ENCODE data around the gene SIAE. TPM values are rescaled to one million over a fixed set of nuclear protein-coding genes. Genes with fewer than 3 reads are reported as not detected.

SIAE gene
- total RNA-seq, 1 donor from 2014 or later: 8.8 TPM

- no peaks in the 10 kb centered on the region for H3K4me1 Mint-ChIP-seq
- H3K4me3 Mint-ChIP-seq: no peak overlapping the region
- no peak overlapping the region for H3K27ac Mint-ChIP-seq
- no peak for DNase-seq (ENCODE audit: low spot score in 2 of 2, unreplicated experiment in 2 of 2)
- H3K36me3 Mint-ChIP-seq: peaks cover 3% of the 10 kb centered on the region
- H3K27me3 Mint-ChIP-seq (ENCODE audit: low read depth): no peaks in the 10 kb centered on the region
- no peak for TF ChIP-seq CTCF (IDR thresholded peaks at IDR 0.05; ENCODE audit: unreplicated experiment)
- no peaks in the 10 kb centered on the region for H3K9me3 Mint-ChIP-seq
These were observed 9.7 kb downstream of the SIAE start for GRCh38 chr11:124663861-124664260.

DNA sequence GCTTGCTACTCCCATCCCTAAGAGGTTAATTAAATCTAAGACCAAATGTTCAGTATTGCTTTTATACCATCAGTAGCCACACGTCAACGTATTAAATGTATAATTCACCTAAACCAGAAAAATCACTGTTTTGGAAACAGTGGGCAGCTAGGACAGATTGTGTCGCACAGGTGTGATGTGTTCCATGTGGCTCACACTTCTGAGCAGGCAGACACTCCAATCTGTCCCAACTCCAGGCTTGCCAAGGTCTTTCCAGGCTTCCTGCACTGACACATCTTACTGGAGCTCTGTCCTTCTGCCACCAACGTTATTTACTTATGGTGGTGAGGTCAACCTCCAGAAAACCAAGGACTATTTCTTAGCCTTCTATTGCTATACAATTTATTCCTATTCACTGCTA, 11.4 kb downstream of the SIAE start:
- H3K4me1 Mint-ChIP-seq: peaks cover 8% of the 10 kb centered on the region
- H3K27me3 Mint-ChIP-seq (ENCODE audit: low read depth): no peaks in the 10 kb centered on the region
- DNase-seq (ENCODE audit: low spot score in 2 of 2, unreplicated experiment in 2 of 2): no peak
- peaks cover 3% of the 10 kb centered on the region for H3K36me3 Mint-ChIP-seq
- no peaks in the 10 kb centered on the region for H3K9me3 Mint-ChIP-seq
- H3K4me3 Mint-ChIP-seq: no peak overlapping the region
- H3K27ac Mint-ChIP-seq: no peak overlapping the region
- TF ChIP-seq CTCF (IDR thresholded peaks at IDR 0.05; ENCODE audit: unreplicated experiment): no peak

GRCh38 chr11:124661553-124661952, 12.0 kb downstream of the SIAE start:
- DNase-seq (ENCODE audit: low spot score in 2 of 2, unreplicated experiment in 2 of 2): no peak
- Mint-ChIP-seq H3K36me3 (peaks cover 3% of the 10 kb centered on the region), H3K4me1 (peaks cover 11% of the 10 kb centered on the region), H3K27ac (no peak overlapping the region), H3K9me3 (no peaks in the 10 kb centered on the region), H3K4me3 (no peak overlapping the region), H3K27me3 (ENCODE audit: low read depth) (peaks cover 2% of the 10 kb centered on the region)
- no peak for TF ChIP-seq CTCF (IDR thresholded peaks at IDR 0.05; ENCODE audit: unreplicated experiment)

DNA sequence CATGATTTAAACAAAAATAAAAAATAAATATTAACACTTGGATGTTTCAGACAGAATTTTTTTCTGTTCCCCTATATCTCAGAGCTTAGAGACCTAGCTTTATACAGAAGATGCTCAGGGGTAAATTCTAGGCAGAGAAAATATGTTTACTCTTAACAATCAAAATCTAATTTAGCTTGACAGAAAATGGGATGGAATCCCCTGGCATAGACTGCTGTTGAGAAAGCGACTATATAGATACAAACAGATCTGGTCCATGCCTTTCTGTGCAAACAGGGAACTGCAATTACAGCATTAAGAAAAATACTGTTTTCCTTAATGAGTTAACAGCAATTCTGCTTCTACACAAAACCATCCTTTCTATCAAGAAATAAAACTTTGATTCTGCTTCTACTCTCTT, 14.6 kb downstream of the SIAE start:
- Mint-ChIP-seq H3K27me3 (ENCODE audit: low read depth) (peaks cover 2% of the 10 kb centered on the region), H3K9me3 (no peaks in the 10 kb centered on the region), H3K27ac (no peak overlapping the region), H3K4me3 (no peak overlapping the region), H3K4me1 (peaks cover 11% of the 10 kb centered on the region), H3K36me3 (peaks cover 3% of the 10 kb centered on the region)
- no peak for DNase-seq (ENCODE audit: low spot score in 2 of 2, unreplicated experiment in 2 of 2)
- no peak for TF ChIP-seq CTCF (IDR thresholded peaks at IDR 0.05; ENCODE audit: unreplicated experiment)

DNA sequence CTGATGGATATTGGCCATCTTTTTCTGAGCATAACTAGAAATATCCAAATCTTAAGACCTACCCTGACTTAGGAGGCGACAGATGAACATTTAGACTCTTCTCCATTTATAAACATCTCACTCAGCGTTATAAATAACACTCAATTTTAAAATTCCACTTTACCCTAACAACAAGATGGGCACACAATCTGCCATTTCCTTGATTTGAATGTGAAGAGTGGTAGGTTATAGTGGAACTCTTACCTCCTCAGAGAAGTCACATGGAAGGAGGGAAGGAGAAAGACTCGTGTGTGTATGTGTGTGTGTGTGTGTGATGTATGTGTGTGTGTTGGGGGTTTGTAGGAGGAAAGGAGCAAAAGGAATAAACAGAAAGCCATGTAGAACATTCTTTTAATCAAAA, 15.0 kb downstream of the SIAE start:
- no peak for DNase-seq (ENCODE audit: low spot score in 2 of 2, unreplicated experiment in 2 of 2)

More for the DNA sequence above, 15.0 kb downstream of the SIAE start:
- no peak for TF ChIP-seq CTCF (IDR thresholded peaks at IDR 0.05; ENCODE audit: unreplicated experiment)
- no peak overlapping the region for H3K27ac Mint-ChIP-seq
- H3K27me3 Mint-ChIP-seq (ENCODE audit: low read depth): peaks cover 2% of the 10 kb centered on the region
- peaks cover 11% of the 10 kb centered on the region for H3K4me1 Mint-ChIP-seq
- H3K9me3 Mint-ChIP-seq: no peaks in the 10 kb centered on the region
- H3K4me3 Mint-ChIP-seq: no peak overlapping the region
- H3K36me3 Mint-ChIP-seq: peaks cover 3% of the 10 kb centered on the region

All from mesothelial cell of epicardium (in vitro differentiated cells).